Muscle of back (tissue), 11 donors: ENCODE results near the gene HUS1B. TPM values are rescaled to one million over a fixed set of nuclear protein-coding genes. Genes with fewer than 3 reads are reported as not detected.

Source experiments
- DNase-seq, 3 donors: peaks; one replicate each; pipeline versions ENCODE4 v3.0.0 to v3.0.0-alpha.2; 2013
- polyA plus RNA-seq, 10 donors: library from polyadenylated mRNA; unstranded; fragments of 120-200 nt; gene quantifications; one replicate each; pipeline ENCODE4 v1.2.1, GENCODE V29; 2013; ENCODE audit not compliant: insufficient read length in 10 of 10

Gene HUS1B
- polyA plus RNA-seq, 10 donors, result 0.12 to 0.34 (median 0.26) TPM; not detected in 5

DNA sequence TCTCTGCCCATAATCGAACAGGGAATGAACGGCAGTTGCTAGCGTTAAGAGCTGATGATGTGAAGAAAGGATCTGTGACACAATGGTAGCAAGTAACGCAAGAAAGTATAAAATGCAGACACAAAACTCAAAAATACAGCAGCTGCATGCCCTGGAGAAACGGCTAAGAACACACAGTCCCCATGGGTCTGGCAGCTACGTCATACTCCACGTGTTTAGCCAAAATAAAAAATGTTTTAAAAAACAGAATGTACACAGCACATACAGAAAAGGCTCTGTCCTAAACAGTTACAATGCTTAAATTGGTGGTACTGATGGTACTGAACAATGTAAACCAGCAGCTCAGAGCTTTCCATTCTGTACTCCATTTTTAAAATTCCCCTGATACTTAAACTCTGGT is 34.4 kb downstream of the HUS1B start:
- peak in 1 of 3 donors; percentile 20 for DNase-seq

DNA sequence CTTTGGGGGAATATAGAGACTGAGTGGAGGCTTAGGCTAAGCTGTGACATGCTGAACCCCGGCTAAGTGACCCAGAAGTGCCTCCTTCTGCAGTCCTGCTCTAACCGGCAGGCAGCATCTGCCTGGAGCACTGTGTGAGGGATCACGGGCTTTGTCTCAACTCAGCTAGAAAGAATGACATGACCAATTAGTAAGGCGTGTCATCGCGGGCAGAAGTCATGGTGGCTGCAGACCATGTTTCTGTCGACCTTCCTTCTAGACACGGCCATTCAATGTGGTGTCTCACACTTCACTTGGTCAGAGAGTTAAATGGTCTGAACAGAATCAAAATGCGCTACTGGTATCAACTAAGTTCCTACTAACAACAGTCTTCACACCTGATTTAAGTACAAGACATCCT is 35.0 kb downstream of the HUS1B start:
- DNase-seq, result no peak

DNA sequence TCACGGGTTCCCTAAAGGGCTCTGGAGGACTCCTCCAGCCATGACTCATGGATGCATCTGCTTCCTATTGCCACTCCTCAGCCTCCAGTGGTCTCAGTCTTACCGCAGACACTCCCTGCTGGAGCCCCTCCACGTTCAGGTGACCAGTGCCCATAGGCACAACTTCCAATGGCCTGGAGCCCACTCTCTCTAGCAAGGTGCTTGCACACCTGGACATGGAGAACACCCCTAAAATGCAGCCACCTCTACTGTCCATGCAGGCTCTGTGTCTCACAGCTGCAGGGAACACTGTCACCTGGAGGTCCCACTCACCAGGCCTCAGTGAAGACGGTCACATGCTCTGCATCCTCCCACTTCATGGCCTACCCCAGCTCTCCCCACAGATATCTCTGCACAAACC is 36.0 kb downstream of the HUS1B start:
- no peak for DNase-seq

GRCh38 chr6:620166-620565 is 36.7 kb downstream of the HUS1B start:
- DNase-seq, result no peak

DNA sequence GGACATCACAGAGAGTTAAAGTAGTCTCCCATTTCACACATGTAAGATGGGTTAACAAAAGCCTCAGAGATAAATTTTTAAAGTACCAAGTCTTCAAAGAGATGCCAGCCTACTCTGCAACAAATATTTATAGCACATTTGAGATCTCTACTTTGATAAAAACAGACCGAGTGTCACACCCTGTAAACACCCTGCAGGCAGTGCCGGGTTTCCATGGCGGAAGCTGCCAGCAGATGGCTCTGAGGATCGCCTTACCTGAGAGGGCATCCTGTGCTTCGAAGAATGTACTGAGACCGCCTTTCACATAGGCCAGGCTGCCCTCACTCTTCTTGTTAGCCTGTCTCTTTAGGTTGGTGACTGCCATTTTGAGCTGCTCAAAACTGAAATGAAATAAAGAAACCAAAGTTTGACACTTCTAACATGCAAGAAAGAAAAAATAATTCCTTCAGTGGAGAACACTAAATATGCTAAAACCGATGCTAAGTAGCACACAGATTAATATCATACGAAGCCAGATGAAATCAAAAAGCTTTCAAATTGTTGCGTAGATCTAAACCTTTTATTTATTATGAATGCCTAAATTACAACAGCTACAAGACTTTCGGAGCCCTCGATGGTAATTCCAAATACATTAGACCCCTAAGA is 39.3 kb downstream of the HUS1B start:
- DNase-seq, result peak in 2 of 3 donors; percentile 7 to 9

GRCh38 chr6:613981-614380 is 42.9 kb downstream of the HUS1B start:
- no peak for DNase-seq

DNA sequence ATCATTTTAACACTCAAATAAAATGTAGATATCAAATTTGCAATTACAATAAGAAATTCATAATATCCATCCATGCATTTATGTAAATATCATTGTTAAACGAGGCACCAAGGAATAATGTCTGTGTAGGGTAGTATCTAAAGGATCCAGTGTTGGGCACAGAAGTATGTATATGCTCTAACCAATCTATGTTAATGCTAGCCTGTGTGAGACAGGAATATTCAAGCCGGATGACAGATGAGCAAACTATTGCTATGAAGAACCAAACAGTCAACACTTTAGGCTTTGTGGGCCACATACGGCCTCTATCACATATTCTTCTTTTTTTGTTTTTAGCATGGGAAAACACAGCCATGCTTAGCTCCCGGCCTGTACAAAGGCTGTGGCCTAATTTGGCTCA is 45.0 kb downstream of the HUS1B start:
- DNase-seq, result no peak

DNA sequence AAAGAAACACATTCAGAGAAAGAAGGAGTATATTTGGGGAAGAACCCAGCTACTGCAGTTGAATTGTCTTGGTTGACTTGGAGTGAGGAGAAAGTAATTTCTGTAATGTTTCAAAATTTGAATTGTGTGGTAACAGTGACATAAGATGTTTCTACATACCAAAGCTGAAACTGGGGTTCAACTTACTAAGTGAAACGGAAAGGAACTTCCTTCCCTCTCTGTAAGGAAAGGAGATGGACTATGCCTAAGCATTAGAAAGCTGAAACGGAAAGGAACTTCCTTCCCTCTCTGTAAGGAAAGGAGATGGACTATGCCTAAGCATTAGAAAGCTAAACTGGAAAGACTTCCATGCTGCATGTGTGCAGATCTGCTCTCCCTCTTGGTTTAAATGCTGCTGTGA is 46.0 kb downstream of the HUS1B start:
- DNase-seq, result no peak

GRCh38 chr6:609905-610304 is 47.0 kb downstream of the HUS1B start:
- no peak for DNase-seq

DNA sequence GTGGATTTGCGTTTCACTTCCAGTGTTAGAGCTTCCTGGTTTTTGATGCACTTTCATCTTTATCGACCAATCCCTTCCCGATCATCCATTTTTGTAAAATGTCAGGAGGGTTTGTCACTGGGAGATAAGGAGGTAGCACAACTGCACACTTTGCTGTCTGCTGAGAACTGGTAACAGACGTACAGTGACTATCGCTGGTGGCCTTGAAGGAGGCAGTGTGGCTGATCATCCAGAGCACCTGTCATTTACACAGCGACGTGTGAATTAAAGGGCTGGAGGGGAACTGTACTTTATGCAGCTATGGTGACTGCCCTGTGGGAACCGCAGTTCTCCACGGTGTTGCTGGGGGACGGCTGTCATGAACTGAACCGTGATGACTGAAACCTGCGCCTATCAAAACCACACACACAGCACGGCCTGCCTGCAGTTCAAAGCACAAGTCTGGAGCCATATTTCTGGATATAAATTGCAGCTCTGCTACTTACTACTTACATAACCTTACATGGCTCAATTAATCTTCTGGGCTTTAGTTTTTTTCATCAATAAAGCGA is 50.0 kb downstream of the HUS1B start:
- no peak for DNase-seq

Other genes with a start within 250 kb of the HUS1B start
- gene EXOC2, start 36.0 kb upstream of the HUS1B start, polyA plus RNA-seq, result 10 to 100 TPM; 20.4 to 29.6 (median 23.9) TPM